HG02885 (cell line): ENCODE data around the gene SPATA31D1.

Experiments
- ATAC-seq: cut with Tn5 transposase; IDR thresholded peaks from one replicate; pipeline ENCODE4 v1.9.1; 2021; ENCODE audit warnings: mild to moderate bottlenecking; ENCODE audit not compliant: unreplicated experiment, poor library complexity

SPATA31D1 gene

GRCh38 chr9:82020331-82020730 lies 31.8 kb downstream of the SPATA31D1 start:
- no peak for ATAC-seq

- no peak for ATAC-seq
Measured at GRCh38 chr9:82021198-82021597, 32.6 kb downstream of the SPATA31D1 start.

- ATAC-seq: no peak
Measured at GRCh38 chr9:82022121-82022520, 33.5 kb downstream of the SPATA31D1 start.

GRCh38 chr9:82024908-82025307 lies 36.3 kb downstream of the SPATA31D1 start:
- ATAC-seq: no peak

- ATAC-seq: no peak
Measured at GRCh38 chr9:82031538-82032280, 43.1 kb downstream of the SPATA31D1 start.

- ATAC-seq: no peak
Measured at GRCh38 chr9:82034956-82035731, 46.6 kb downstream of the SPATA31D1 start.

- no peak for ATAC-seq
Measured at GRCh38 chr9:82036086-82036485, 47.5 kb downstream of the SPATA31D1 start.

- ATAC-seq: no peak
Measured at GRCh38 chr9:82037126-82037525, 48.6 kb downstream of the SPATA31D1 start.

GRCh38 chr9:82038897-82039296 lies 50.3 kb downstream of the SPATA31D1 start:
- no peak for ATAC-seq
